ENCODE measurements around the gene IGSF9B. TPM values are rescaled to one million over a fixed set of nuclear protein-coding genes. Genes with fewer than 3 reads are reported as not detected.
A peak's percentile ranks its signal among the peaks of the same experiment; 100 is the strongest.

Gene IGSF9B
- total RNA-seq, 1 donor from 2014 or later, result 91.8 TPM

- no peak for DNase-seq
- Mint-ChIP-seq H3K27me3 (peaks cover 35% of the 10 kb centered on the region), H3K4me3 (no peak overlapping the region), H3K27ac (no peak overlapping the region), H3K4me1 (peaks cover 3% of the 10 kb centered on the region), H3K9me3 (no peaks in the 10 kb centered on the region), H3K36me3 (ENCODE audit: low read depth) (no peaks in the 10 kb centered on the region)
- intact Hi-C loops (cut with micrococcal nuclease), result no loop called here
Measured at GRCh38 chr11:133977067-133977677, 20.4 kb upstream of the IGSF9B start.

GRCh38 chr11:133975488-133975849, 18.7 kb upstream of the IGSF9B start:
- intact Hi-C loops (cut with micrococcal nuclease), result no loop called here
- no peak overlapping the region for H3K4me3 Mint-ChIP-seq
- no peak for DNase-seq
- H3K27ac Mint-ChIP-seq, result no peak overlapping the region
- no peaks in the 10 kb centered on the region for H3K9me3 Mint-ChIP-seq
- peaks cover 3% of the 10 kb centered on the region for H3K4me1 Mint-ChIP-seq
- no peaks in the 10 kb centered on the region for H3K36me3 Mint-ChIP-seq (ENCODE audit: low read depth)
- H3K27me3 Mint-ChIP-seq, result peaks cover 31% of the 10 kb centered on the region

GRCh38 chr11:133974836-133975487, 18.2 kb upstream of the IGSF9B start:
- Mint-ChIP-seq H3K27ac (no peak overlapping the region), H3K9me3 (no peaks in the 10 kb centered on the region), H3K4me1 (peaks cover 3% of the 10 kb centered on the region), H3K27me3 (peaks cover 36% of the 10 kb centered on the region), H3K4me3 (no peak overlapping the region), H3K36me3 (ENCODE audit: low read depth) (no peaks in the 10 kb centered on the region)
- DNase-seq, result no peak
- intact Hi-C loops (cut with micrococcal nuclease), result no loop called here

DNA sequence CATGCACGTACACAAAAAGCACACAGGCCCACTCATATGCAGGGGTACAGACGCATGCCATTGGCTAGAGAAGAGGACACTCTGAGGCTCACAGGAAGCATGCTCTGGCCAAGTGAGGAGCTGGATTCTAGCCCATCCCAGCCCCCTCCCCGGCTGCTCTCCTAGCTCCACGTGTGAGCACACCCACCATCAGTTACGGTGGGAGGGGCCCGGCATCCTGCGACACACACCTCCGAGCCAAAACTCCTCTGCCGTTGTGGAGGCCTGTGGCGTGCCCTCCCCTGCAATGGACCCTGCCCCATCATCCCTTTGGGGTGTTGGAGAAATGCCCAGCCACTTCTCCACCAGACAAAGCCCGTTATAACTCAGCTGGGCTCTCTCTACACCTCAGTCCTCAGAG, 15.1 kb upstream of the IGSF9B start:
- H3K27me3 Mint-ChIP-seq, result peaks cover 33% of the 10 kb centered on the region
- DNase-seq, result no peak
- no peaks in the 10 kb centered on the region for H3K9me3 Mint-ChIP-seq
- H3K36me3 Mint-ChIP-seq (ENCODE audit: low read depth), result no peaks in the 10 kb centered on the region
- peak overlapping the region; percentile 34 for H3K27ac Mint-ChIP-seq
- intact Hi-C loops (cut with micrococcal nuclease), result no loop called here
- H3K4me1 Mint-ChIP-seq, result peaks cover 10% of the 10 kb centered on the region
- no peak overlapping the region for H3K4me3 Mint-ChIP-seq

DNA sequence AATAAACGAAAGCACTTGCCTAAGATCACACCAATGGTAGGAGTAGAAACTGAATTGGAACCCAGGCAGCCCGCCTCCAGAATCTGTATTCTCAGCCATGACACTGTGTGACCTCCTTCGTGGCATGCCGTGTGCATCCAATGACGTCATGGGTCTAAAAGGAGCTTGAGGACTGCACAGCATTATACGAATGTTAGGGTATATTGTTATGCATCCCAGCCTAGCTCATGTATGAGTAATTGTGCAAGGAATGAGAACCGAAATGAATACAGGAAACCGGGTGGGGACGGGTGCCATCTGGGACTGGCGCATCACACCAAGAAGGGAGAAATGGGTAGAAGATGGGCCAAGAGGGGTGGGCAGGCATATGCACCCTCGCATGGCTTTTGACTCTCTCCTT, 12.3 kb upstream of the IGSF9B start:
- Mint-ChIP-seq H3K36me3 (ENCODE audit: low read depth) (no peaks in the 10 kb centered on the region), H3K4me1 (peaks cover 10% of the 10 kb centered on the region), H3K27me3 (peaks cover 40% of the 10 kb centered on the region), H3K9me3 (no peaks in the 10 kb centered on the region), H3K27ac (no peak overlapping the region), H3K4me3 (no peak overlapping the region)
- intact Hi-C loops (cut with micrococcal nuclease), result no loop called here
- DNase-seq, result no peak

DNA sequence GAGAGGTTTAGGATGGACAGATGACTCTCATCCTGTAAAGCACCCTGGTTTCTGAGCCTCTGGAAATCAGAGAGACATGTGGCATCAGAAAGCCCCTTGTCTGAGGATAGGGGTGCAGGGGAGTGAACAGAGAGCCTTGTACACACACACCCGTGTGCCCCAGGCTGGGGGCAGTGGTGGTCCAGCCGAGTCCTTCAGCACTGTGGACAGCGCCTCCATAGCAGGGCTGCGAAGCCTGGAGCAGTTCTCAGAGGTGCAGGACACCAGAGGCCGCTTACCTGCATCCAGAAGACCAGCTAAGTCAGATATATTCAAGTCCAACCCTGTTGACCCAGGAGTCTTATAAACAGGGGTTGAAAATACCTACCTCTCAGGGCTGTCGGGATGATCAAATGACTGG, 11.5 kb upstream of the IGSF9B start:
- intact Hi-C loops (cut with micrococcal nuclease), result loop anchor here (1.0 kb wide), 1 partner anchor 11 kb away; no protein-coding TSS in a partner anchor
- H3K4me1 Mint-ChIP-seq, result peaks cover 10% of the 10 kb centered on the region
- no peaks in the 10 kb centered on the region for H3K36me3 Mint-ChIP-seq (ENCODE audit: low read depth)
- DNase-seq, result no peak
- no peak overlapping the region for H3K4me3 Mint-ChIP-seq
- H3K27me3 Mint-ChIP-seq, result peaks cover 41% of the 10 kb centered on the region
- H3K9me3 Mint-ChIP-seq, result no peaks in the 10 kb centered on the region
- no peak overlapping the region for H3K27ac Mint-ChIP-seq

DNA sequence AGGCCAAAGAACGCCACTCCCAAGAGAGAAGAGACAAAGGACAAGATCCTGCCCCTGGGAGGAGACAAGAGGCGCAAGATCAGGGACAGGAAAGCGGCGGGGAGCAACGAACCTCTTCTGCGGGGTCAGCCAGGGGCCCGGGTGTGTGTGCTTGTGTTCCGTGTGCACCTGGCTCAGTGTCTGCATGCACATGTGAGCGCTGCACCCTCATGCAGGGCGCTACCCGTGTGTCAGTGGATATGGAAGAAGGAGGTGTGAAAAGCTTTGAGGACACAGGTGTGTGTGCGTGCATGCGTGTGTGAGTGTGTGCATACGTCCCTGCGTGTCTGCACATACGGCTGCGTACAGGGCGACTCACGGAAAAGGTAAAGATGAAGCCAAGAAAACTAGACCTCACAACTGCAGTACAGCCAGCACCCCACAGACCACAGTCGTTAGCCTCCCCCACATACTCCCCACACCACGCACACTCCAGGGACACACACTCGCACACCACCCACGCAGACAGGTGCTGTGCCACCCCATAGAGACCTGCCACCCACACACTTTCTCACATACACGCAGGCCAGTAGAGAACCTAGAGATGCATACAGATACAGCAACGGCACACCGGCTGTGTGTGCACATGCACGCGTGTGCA, 11.0 kb upstream of the IGSF9B start:
- intact Hi-C loops (cut with micrococcal nuclease), result loop anchor here (1.0 kb wide), 1 partner anchor 10 kb away; no protein-coding TSS in a partner anchor
- Mint-ChIP-seq H3K36me3 (ENCODE audit: low read depth) (no peaks in the 10 kb centered on the region), H3K27me3 (peaks cover 37% of the 10 kb centered on the region), H3K27ac (peak overlapping the region; percentile 88), H3K9me3 (no peaks in the 10 kb centered on the region), H3K4me3 (peak overlapping the region; percentile 85), H3K4me1 (peaks cover 10% of the 10 kb centered on the region)
- DNase-seq, result no peak

DNA sequence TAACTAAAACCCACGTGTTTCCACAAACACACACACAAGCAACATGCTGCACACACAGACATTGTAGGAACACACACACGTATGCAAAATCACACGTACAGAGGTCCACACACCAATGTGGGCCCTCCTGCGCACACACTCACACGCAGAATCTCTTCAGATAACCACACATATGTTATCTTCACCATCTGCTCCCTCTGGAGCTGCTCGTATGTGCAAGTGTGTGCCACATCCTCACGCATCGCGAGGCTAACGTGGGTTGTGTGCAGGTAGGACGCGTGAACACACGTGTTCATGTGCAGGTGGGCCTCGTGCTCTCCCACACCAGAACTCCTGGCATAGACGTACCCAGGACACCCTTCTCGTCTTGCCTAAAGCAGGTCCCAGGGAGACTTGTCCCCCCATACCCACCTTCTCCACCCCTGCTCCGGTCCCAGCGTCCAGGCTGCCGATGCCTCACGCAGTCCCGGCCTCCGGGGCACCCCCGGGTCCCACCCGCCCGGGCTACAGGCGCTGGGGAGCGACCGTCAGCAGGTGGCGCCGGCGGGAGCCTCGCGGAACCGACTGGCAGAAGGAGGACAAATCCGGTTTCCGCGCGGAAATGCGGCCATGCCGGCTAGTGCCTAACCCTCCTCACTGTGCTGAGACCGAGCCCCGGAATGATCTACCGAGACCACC, 10.3 kb upstream of the IGSF9B start:
- DNase-seq, result peak; percentile 91
- Mint-ChIP-seq H3K36me3 (ENCODE audit: low read depth) (no peaks in the 10 kb centered on the region), H3K4me3 (peak overlapping the region; percentile 85), H3K27me3 (peaks cover 30% of the 10 kb centered on the region), H3K27ac (peak overlapping the region; percentile 88), H3K4me1 (peaks cover 10% of the 10 kb centered on the region), H3K9me3 (no peaks in the 10 kb centered on the region)
- intact Hi-C loops (cut with micrococcal nuclease), result no loop called here

DNA sequence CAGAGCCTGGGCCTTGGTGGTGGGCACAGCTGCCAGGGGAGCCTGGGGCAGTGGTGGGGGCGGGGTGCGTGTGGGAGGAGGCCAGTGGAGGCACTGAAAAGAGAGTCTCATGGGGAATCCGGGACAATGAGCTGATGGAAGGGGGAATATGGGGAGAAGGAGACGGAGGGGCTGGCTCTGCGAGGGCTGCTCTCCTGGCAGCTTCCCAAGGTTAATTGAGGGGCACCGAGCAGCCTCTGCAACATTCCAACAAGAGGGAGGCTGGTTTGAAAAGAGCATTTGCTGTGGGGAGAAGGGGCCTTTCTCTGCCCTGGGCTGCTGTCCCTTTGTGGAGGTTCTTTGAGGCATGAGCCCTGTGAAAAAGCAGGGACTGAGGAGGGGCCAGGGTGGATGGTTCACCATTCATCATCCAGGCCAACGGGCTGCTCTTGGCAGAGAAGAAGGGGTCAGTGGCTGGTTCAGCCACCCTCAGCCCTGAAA, 9.4 kb upstream of the IGSF9B start:
- Mint-ChIP-seq H3K36me3 (ENCODE audit: low read depth) (no peaks in the 10 kb centered on the region), H3K4me1 (peaks cover 13% of the 10 kb centered on the region), H3K27me3 (peaks cover 31% of the 10 kb centered on the region), H3K27ac (no peak overlapping the region), H3K9me3 (no peaks in the 10 kb centered on the region), H3K4me3 (peak overlapping the region; percentile 28)
- no peak for DNase-seq
- intact Hi-C loops (cut with micrococcal nuclease), result no loop called here

DNA sequence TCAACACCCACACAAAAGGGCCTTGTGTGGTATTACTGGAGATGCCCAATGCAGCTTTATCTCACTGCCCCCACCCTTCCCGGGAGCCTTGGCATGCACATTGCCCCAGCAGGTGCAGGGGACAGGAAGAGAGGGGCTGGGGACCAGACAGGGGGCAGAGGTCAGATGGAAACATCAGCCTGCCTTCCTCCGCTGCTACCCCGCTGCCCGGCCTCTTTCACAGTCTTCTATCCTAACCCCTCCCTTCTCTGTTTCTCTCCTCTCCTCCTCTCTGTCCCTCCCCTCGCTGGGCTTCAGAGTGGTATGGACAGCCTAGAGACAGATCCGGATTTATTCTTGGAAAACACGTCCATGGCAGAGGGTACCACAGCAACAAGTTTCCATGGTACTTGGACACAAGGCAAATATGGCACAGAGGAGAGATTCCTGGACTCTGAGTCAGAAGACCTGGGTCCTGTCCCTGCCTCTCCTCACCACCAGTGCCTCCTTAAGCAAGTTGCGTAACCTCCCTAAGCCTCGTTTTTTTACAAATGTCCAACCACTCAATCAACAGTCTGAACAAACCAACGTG, 8.3 kb upstream of the IGSF9B start:
- DNase-seq, result no peak
- Mint-ChIP-seq H3K4me1 (peaks cover 13% of the 10 kb centered on the region), H3K27ac (no peak overlapping the region), H3K27me3 (peaks cover 30% of the 10 kb centered on the region), H3K4me3 (no peak overlapping the region), H3K36me3 (ENCODE audit: low read depth) (no peaks in the 10 kb centered on the region), H3K9me3 (no peaks in the 10 kb centered on the region)
- intact Hi-C loops (cut with micrococcal nuclease), result no loop called here

GRCh38 chr11:133964356-133964755, 7.6 kb upstream of the IGSF9B start:
- DNase-seq, result no peak
- Mint-ChIP-seq H3K36me3 (ENCODE audit: low read depth) (no peaks in the 10 kb centered on the region), H3K27me3 (peaks cover 27% of the 10 kb centered on the region), H3K4me3 (no peak overlapping the region), H3K4me1 (peaks cover 13% of the 10 kb centered on the region), H3K27ac (no peak overlapping the region), H3K9me3 (no peaks in the 10 kb centered on the region)
- intact Hi-C loops (cut with micrococcal nuclease), result no loop called here

GRCh38 chr11:133961890-133962289, 5.1 kb upstream of the IGSF9B start:
- Mint-ChIP-seq H3K9me3 (no peaks in the 10 kb centered on the region), H3K27me3 (peaks cover 33% of the 10 kb centered on the region), H3K4me1 (peaks cover 15% of the 10 kb centered on the region), H3K36me3 (ENCODE audit: low read depth) (no peaks in the 10 kb centered on the region), H3K27ac (no peak overlapping the region), H3K4me3 (no peak overlapping the region)
- intact Hi-C loops (cut with micrococcal nuclease), result no loop called here
- DNase-seq, result no peak

DNA sequence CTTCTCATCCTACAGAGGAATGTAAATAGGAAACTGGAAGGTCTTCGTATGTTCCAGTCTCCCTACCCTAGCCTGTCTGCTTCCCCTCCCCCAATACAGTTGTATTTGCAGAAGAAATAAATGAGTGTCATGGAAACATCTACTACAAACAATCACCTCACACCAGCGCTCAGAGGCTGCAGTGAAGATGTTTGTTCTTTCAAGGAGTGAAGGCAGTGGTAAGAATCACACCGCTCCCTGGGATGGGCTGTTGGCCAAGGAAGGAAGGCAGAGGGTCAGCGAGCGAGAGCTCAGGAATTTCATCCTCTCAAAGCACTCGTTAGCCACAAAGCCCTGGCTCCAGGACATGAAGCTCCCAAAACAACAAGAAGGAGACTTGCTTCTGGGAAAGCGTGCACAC, 1.1 kb upstream of the IGSF9B start:
- Mint-ChIP-seq H3K4me1 (peaks cover 42% of the 10 kb centered on the region), H3K4me3 (peak overlapping the region; percentile 91), H3K9me3 (no peaks in the 10 kb centered on the region), H3K27ac (peak overlapping the region; percentile 89), H3K36me3 (ENCODE audit: low read depth) (peaks cover 5% of the 10 kb centered on the region), H3K27me3 (peaks cover 19% of the 10 kb centered on the region)
- intact Hi-C loops (cut with micrococcal nuclease), result loop anchor here (1.0 to 5.0 kb wide), 4 partner anchors 10 to 374 kb away; partner anchors contain the start of gene GLB1L2
- no peak for DNase-seq
